ENCODE results near the gene PNMA8B.

Gene PNMA8B

DNA sequence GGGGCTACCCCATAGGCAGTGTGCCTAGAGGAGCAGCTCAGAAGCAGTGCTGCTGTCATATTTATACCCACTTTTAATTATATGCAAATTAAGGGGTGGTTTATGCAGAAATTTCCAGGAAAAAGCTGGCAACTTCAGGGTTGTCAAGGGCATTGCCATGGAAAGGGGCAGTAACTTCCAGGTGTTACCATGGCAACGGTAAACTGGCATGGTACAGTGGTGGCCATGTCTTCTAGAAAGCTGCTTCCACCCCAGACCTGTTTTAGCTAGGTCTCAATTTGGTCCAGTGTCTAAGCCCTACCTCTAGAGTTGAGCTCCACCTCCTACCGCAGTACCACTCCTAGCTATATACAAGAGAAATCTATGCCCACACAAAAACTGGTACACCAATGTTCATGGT is 35.6 kb downstream of the PNMA8B start:
- DNase-seq (ENCODE audit: low read depth in 2 of 3, low spot score in 2 of 3) = no peak

DNA sequence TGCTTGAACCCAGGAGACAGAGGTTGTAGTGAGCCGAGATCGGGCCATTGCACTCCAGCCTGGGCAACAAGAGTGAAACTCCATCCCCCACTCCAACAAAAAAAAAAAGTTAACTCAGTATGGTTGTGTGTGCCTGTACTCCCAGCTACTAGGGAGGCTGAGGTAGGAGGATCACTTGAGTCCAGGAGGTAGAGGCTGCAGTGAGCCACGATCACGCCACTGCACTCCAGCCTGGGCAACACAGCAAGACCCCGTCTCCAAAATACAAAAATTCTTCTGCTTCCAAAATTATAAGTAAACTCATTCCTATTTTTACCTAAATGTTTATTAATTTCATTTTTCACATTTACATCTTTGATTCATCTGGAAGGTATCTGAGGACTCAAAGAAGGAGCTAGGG is 38.7 kb downstream of the PNMA8B start:
- DNase-seq (ENCODE audit: low read depth in 2 of 3, low spot score in 2 of 3) = no peak

DNA sequence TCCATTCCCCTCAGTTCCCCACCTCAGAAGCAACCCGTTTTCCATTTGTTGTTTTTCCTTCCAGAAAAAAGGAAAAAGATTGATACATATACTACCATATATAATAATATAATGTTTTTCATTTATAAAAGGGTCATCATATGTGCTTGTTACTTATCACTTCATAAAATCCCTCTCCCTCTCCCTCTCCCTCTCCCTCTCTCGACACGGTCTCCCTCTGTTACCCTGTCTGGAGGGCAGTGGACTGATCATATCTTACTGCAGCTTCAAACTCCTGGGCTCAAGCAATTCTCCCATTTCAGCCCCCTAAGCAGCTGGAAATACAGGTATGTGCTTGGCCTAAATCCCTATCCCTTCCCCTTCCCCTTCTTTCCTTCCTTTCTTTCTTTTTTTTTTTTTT is 41.4 kb downstream of the PNMA8B start:
- no peak for DNase-seq (ENCODE audit: low read depth in 2 of 3, low spot score in 2 of 3)

DNA sequence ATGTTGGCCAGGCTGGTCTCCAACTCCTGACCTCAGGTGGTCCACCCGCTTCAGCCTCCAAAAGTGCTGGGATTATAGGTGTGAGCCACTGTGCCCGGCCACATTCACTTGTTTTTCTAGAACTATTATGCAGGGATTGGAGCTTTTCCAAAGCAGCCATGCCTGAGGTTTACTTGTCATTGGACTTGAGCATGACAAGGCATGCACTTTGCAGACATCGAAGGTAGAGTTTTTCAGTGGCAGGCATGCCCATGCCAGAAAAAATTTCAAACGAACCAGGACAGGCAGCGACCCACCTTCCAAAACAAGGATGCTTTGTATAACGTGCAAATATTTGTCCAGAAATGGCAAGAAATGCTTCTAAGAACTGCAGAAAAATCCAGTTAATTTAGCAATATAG is 42.0 kb downstream of the PNMA8B start:
- no peak for DNase-seq (ENCODE audit: low read depth in 2 of 3, low spot score in 2 of 3)

DNA sequence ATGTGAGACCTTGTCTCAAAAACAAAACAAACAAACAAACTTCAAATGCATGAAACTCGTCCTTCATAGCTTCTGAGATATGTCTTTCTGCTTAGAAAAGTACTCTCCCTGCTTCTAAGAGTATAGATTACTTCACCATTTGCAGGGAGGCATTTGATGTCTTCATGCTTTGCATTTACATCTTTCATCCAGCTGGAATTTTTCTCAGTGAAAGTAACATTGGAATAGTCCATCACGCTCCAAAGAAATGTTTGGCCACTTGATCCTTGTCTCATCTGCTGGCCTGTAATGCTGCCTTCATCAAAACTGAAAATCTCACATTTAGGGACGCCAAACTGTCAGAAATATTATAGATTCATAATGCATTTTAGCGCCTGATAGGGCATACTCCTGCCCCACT is 43.5 kb downstream of the PNMA8B start:
- DNase-seq (ENCODE audit: low read depth in 2 of 3, low spot score in 2 of 3) = no peak

DNA sequence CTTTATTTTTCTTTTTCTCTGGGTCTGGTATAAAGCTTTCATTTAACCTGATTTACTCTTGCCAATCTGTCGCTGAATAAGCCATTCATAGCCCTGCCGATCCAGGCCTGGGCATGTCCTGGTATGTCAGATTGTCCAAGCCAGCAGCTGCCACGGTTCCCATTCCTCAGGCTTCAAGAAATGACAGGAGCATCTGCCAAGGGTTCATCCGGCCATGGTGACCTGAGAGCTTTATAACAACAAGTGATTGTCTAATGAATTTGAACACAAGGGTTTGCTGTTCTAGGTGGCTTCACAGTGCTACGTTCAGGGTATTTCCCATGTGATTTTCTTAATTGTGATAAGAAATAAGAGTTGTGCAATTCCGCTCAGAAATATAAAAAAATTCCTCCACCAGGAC is 44.3 kb downstream of the PNMA8B start:
- no peak for DNase-seq (ENCODE audit: low read depth in 2 of 3, low spot score in 2 of 3)

DNA sequence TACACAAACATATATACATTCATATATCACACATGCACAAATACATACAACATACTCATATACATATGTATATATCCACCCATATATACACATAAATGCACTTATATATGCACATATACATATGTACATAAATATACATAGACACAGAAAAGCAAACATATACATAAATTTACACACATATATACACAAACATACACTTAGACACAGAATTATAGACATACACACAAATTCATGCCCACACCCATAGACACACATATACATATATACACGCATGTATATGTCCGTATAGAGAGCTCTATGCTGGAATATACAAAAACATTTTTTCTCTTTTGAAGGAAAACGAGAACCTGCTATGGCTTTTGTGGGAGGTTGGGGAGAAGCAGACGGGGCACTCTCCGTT is 44.9 kb downstream of the PNMA8B start:
- no peak for DNase-seq (ENCODE audit: low read depth in 2 of 3, low spot score in 2 of 3)

DNA sequence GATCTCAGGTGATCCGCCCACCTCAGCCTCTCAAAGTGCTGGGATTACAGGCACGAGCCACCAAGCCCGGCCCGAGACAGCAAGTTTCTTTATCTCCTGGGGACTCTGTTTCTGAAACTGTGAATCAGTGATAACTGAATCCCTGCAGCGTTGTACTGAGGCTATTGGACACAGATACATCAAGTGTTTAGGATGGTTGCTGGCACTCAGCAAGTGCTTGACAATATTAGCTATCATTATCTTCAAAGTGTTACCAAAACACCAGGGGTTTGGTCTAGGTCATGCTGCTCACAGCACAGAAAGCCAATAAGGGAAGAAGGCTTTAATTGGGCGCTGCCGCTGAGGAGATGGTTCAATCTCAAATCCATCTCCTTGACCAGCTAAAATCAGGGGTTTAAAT is 46.4 kb downstream of the PNMA8B start:
- no peak for DNase-seq (ENCODE audit: low read depth in 2 of 3, low spot score in 2 of 3)

DNA sequence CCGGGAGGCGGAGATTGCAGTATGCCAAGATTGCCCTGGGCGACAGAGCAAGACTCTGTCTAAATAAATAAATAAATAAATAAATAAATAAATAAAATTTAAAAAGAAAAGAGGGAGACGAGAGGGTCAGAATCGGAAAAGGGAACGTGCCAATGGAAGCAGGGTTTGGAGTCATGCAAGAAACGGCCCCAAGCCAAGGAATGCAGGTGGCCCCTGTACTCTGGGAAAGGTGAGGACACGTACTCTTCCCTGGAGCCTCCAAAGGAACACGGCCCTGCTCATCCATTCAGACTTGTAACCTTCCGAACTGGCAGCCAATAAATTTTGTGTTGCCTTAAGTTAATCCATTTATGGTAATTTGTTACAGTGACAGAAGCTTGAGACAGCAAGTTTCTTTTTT is 47.1 kb downstream of the PNMA8B start:
- no peak for DNase-seq (ENCODE audit: low read depth in 2 of 3, low spot score in 2 of 3)

DNA sequence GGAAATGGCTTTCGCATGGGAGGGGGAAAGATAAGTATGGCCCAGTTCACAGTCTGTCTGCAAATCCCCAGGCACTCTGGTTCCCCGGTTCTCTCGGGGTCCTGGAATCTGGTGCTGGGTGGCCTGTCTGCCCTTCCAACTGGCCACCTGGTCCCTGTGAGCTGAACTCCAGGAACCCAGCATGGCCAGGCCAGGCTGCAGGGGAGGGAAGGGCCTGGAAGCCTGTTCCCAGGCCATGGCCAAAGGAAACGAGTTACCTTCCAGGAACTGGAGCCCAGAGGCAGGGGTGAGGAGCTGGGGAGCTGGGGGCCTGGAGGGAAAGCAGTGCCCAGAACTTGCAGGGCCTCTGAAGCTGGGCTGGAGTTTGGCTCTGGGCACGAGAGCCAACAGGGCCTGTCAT is 47.8 kb downstream of the PNMA8B start:
- no peak for DNase-seq (ENCODE audit: low read depth in 2 of 3, low spot score in 2 of 3)

DNA sequence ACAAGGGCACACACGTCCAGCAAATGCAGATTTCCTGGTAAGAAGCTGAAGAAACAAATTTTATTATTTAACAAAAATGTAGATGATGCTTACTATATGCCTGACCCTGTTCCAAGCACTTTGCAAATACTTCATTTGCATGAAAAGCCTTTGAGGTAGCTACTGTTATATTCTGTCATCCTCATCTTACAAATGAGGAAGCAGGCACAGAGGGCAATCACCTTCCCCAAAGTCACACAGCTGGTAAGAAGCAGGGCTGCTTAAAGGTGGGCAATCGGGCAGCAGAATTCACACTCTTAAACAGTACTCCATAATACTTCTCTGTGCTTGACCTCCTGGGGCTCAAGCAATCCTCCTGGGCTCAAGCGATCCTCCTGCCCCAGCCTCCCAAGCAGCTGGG is 48.7 kb downstream of the PNMA8B start:
- DNase-seq (ENCODE audit: low read depth in 2 of 3, low spot score in 2 of 3) = no peak

DNA sequence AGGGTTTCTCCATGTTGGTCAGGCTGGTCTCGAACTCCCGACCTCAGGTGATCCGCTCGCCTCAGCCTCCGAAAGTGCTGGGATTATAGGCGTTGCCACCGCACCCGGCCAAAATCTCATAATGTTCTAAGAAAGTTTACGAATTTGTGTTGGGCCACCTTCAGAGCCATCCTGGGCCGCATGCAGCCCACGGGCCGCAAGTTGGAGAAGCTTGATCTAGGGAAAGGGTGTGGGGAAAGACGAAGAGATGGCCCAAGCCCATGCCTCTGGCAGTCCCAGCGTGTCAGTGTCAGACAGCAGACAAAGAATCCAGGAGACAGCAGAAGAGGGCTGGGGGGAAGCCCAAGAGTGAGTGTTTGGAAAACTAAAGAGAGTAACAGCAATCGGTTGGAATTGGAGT is 49.6 kb downstream of the PNMA8B start:
- no peak for DNase-seq (ENCODE audit: low read depth in 2 of 3, low spot score in 2 of 3)

DNA sequence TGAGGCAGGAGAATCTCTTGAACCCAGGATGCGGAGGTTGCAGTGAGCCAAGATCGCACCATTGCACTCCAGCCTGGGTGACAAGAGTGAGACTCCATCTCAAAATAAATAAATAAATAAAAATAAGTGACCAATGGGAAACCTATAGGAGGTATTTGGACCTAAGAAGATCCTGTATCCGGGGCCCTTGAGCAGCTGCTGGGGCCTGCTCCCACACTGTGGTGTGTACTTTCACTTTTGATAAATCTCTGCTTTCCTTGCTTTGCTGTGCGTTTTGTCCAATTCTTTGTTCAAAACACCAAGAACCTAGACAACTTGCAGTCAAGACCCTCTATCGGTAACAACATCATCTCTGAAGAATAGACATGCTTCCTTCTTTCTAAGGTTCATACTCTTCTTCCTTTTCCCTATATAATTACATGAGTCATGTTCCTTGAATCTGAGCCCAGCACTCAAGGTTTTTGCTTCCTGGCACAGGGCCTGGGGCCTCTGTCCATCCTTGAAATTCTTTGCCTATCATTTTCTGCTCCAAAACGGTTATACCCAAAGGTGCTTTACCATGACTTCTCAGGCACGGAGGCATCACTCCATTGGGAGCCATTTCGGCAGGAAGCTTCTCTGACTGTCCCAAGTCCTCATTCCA is 52.7 kb downstream of the PNMA8B start:
- no peak for DNase-seq (ENCODE audit: low read depth in 2 of 3, low spot score in 2 of 3)

DNA sequence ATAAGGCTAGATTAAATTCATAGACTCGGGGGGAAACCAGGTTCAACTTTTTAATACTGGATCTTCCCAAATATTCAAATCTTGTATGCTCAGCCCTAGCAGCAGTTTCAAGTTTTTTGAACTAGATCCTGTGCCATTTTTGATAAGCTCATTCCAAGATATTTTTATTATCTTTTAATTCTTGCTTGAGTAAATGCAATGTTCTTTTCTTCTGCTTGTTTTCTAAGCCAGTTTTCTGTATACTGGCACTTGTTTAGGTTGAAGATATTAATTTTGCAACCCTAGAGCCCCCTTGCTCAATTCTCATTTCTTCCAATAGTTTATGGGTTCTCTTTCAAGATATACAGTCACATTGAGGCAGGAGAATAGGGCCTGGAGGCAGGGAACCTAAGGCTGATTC is 53.8 kb downstream of the PNMA8B start:
- DNase-seq (ENCODE audit: low read depth in 2 of 3, low spot score in 2 of 3) = no peak
